B cell (primary cell): ENCODE data around the gene CYP17A1.

Experiments
- EZH2 ChIP-seq: IDR thresholded peaks from 2 replicates; pipeline ENCODE4 v1.6.1; 2012; ENCODE audit warnings: borderline replicate concordance, low read depth, mild to moderate bottlenecking, moderate library complexity, low read length; ENCODE audit not compliant: insufficient read depth, poor library complexity, severe bottlenecking
- TF ChIP-seq, protein P1 (sequence below): fragments of 200-600 bp; IDR thresholded peaks from one replicate; pipeline ENCODE4 v1.8.0; 2022; ENCODE audit warnings: antibody characterized with exemption, mild to moderate bottlenecking

DNA sequence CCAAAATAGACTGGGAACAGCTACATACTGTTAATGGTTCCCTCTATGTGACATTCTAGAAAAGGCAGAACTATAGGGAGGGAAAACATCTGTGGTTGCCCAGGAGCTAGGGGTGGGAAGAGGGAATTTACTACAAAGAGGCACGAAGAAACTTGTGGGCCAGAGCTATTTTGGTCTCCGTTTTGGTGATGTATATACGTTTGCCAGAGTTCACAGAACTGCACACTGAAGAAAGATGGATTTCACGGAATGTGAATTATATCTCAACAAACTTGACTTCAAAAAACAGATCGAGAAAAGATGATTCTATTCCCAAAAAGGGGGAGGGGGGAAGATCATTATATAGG lies 31.7 kb upstream of the CYP17A1 start:
- TF ChIP-seq, protein P1, sequence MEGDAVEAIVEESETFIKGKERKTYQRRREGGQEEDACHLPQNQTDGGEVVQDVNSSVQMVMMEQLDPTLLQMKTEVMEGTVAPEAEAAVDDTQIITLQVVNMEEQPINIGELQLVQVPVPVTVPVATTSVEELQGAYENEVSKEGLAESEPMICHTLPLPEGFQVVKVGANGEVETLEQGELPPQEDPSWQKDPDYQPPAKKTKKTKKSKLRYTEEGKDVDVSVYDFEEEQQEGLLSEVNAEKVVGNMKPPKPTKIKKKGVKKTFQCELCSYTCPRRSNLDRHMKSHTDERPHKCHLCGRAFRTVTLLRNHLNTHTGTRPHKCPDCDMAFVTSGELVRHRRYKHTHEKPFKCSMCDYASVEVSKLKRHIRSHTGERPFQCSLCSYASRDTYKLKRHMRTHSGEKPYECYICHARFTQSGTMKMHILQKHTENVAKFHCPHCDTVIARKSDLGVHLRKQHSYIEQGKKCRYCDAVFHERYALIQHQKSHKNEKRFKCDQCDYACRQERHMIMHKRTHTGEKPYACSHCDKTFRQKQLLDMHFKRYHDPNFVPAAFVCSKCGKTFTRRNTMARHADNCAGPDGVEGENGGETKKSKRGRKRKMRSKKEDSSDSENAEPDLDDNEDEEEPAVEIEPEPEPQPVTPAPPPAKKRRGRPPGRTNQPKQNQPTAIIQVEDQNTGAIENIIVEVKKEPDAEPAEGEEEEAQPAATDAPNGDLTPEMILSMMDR, result no peak
- TF ChIP-seq EZH2, result no peak
